HT1080 (cell line): Measurements from ENCODE around the gene IGSF8. TPM values are rescaled to one million over a fixed set of nuclear protein-coding genes. Genes with fewer than 3 reads are reported as not detected.
A peak's percentile ranks its signal among the peaks of the same experiment; 100 is the strongest.

Source experiments
- DNase-seq: peaks from one replicate; pipeline ENCODE4 v3.0.0-alpha.2; 2015; ENCODE audit warnings: low read depth
- total RNA-seq: library from RNA; depleted of rRNA; stranded (reverse); fragments of >200 nt; shearing (Covaris generic); gene quantifications from 2 replicates; pipeline ENCODE4 v1.2.3, GENCODE V29; 2014

IGSF8 gene
- total RNA-seq, 1 experiment from 2014 or later: 18.0 TPM

DNA sequence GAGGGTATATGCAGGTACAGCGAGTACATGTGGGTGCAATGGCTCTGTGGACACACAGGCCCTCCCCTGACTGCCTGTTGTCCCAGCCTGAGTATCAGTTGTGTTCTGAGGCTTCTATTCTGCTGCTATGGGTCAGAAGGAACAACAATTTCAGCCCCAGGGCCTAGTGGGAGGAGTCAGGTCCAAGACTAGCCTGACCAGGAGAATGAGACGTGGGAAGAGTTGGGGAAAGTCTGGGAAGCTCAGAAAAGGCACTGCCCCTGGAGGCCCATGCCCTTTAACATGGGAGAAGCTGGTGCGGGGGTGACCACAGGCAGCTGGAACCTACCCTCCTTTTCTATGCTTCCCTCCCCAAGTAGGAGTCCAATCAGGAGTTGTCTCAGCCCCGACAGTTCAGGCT is 7.7 kb downstream of the IGSF8 start:
- no peak for DNase-seq

DNA sequence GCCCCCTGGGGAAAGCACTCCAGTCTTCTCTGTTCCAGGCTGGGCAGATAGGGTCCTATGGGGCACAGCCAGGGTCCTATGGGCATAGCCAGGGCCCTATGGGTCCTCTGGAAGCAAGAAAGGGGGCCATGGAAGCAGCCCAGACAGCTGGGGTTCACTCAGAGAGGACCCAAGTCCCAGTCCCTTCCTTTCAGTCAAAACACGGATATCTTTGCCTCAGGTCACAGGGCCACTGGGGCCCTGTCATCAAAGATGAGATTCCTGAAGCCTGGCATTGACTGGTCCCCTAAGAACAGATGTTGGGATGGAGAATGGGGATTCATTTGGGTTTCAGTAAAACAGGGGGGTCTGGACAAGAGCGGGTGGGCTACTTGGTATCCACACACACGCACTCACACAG is 8.5 kb downstream of the IGSF8 start:
- DNase-seq: no peak

DNA sequence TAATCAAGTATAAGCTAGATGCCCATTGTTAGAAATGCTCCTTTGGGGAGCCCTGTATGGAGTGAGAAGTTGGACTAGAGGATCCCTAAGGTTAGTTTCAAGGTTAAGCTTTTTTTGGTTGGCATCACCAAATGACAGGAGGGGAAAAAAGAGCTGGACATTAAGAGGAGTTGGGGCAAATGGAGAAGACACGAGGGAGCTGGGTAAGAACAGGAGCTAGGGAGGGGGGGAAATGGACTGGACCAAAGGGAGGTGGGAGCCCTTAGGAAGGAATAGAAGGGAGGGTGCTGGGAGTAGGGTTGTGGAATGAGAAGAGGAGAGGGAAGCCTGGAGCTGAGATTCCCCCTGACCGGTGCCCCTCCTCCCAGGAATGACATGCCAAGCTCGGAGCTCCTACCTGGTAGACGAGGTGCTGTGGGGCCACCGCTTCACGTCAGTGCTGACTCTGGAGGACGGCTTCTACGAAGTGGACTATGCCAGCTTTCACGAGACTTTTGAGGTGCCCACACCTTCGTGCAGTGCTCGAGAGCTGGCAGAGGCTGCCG is 11.2 kb downstream of the IGSF8 start:
- no peak for DNase-seq

DNA sequence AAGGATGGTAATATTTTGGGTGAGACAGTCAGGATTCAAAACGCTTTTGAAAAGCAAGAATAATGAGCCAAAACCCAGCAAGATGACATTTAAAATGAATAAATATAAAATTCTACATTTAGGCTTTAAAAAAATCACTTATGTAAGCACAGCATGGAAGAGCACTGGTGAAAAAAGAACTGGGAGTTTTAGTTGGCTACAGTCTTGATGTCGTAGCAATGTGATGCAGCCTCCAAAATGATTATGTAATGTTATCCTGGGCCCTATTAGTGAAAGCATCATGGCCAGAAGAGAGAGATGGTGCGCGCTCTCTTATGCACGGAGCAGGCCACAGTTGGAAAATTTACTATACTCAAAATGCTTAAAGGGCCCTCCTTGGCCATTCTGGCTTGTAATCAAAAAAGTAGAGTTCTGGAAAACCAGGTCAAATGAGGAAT is 11.9 kb downstream of the IGSF8 start:
- no peak for DNase-seq

DNA sequence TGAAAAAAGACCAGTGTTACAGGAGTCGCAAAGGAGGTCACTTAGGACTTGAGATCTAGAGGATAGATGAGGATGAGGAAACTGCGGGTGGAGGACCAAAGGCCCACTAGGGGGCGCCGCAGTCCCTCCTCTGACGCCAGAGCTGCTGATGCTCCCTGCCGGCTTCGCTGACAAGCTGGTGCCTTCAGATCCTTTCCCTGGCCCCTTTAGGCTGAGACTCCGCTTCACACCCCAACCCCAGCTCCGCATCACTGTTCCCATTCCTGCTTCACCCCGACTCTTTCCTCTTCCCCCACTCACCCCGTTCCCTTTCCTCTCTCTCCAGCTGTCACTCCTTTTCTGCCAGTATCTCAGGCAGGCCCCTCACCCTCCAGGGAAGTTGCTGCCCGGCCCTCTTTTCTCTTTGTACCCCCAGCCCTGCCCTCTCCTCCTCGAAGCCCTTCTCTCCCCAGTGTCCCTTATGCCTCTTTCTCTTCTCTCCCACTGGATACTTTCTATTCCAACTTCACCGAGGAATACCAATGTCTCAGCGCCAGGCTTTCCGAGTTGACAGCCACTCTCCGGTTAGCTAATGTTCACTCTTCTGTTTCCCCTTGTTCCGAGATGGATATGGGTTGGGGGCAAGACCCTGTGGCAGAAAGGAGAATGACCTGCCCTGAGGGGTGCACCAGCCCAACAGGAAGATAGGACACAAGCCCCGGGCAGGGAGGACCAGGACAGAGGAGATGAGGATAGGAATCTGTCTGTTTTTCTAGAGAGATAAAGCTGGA is 12.5 kb downstream of the IGSF8 start:
- peak; percentile 70 for DNase-seq

DNA sequence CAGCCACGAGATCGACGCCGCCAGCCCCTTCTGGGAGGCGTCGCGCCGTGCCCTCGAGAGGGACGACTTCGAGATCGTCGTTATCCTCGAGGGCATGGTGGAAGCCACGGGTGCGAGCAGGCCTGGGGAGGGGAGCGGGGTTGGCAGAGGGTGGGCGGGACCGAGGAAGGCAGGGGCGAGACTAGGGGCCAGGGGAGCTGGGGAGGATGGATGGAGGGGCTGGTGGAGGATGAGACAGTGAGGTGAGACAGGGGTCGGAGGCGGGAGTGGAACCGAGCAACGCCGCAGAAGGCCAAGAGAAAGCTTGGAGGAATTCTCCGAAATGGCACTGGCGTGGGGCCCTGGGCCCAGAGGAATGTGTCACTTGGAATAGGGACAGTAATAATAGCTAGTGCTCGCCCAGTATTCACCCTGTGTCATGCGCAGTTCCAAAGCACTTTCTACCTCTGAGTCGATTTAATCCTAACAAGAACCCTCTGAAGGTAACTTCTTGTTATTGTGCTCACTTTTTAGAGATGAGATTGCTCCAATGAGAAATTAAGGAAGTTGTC is 13.6 kb downstream of the IGSF8 start:
- no peak for DNase-seq

DNA sequence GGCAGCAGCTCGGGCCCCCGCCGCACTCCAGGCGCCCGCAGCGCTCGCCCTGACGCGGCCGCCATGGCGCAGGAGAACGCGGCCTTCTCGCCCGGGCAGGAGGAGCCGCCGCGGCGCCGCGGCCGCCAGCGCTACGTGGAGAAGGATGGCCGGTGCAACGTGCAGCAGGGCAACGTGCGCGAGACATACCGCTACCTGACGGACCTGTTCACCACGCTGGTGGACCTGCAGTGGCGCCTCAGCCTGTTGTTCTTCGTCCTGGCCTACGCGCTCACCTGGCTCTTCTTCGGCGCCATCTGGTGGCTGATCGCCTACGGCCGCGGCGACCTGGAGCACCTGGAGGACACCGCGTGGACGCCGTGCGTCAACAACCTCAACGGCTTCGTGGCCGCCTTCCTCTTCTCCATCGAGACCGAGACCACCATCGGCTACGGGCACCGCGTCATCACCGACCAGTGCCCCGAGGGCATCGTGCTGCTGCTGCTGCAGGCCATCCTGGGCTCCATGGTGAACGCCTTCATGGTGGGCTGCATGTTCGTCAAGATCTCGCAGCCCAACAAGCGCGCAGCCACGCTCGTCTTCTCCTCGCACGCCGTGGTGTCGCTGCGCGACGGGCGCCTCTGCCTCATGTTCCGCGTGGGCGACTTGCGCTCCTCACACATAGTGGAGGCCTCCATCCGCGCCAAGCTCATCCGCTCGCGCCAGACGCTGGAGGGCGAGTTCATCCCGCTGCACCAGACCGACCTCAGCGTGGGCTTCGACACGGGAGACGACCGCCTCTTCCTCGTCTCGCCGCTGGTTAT is 14.2 kb downstream of the IGSF8 start:
- DNase-seq: no peak

DNA sequence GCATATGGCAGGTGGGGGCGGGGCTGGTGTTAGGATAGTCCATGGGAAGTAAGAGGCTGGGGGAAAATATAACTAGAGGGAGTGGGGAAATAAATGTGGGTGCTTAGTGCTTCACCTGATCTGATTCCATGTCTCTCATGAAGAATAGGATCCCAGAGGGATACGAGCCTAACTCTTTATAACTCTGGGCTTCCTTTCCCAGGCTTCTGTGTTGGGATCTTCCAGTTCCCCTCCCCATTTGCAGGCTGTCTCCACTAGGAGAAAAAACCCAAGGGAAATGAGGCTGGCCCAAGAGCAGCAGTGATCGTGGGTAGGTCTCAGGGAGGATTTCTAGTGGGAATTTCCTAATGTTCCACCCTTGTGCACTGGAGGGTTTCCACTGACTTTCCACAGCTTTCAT is 15.5 kb downstream of the IGSF8 start:
- DNase-seq: no peak

DNA sequence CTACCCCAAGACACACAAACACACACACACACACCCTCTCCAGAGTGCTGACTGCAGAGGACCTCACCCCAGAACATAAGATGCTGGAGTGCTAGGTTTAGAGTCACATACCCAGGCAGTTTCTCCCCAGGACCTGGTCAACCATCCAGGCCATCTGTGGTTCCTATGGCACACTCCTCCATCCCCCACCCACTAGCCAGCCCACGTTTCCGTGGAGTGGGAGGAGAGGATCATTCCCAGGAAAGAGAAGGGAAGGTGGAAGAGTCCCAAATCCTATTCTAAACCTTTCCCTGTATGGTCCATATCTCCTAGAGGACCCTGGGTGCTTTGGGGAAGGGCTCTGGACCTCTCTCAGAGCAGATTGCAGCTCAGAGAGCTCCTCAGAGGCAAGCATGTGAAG is 15.9 kb downstream of the IGSF8 start:
- DNase-seq: no peak

DNA sequence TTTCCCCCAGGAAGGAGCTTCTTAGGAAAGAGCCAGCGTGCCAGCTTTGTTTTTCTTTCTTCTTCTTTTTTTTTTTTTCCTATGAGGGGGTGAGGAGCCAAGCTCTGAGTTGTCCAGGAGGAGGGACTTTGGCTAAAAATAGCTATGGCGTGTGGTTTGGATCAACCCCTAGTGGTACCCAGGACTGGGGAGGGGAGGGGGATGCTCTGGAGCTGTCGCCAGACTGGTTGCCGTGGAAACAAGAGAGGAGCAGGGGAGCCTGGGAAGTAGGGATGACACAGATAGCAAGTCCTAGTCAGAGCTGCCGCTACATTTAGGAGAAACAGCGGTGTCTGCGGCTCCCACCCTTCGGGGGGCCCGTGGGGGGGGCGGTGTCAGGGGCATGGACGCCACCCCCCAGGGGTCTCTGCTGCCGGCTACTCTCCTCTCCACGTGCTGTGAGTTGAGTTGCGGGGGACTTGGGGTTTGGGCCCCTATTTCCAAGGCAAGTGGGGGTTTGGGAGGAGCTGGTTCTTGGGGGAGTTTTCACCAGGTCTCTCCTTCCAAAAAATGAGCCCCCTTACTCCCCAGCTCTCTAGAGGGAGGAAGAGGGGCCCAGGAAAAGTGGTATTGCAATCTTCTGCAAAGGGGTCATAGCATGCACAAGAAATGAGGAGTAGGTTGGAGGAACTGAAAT is 17.0 kb downstream of the IGSF8 start, which contains the start of gene KCNJ9:
KCNJ9 (plus strand) TSS at position 278 of the 676 bp plus-strand sequence. CDS start 2,493 bp downstream, outside the sequence.
- peak; percentile 9 for DNase-seq

DNA sequence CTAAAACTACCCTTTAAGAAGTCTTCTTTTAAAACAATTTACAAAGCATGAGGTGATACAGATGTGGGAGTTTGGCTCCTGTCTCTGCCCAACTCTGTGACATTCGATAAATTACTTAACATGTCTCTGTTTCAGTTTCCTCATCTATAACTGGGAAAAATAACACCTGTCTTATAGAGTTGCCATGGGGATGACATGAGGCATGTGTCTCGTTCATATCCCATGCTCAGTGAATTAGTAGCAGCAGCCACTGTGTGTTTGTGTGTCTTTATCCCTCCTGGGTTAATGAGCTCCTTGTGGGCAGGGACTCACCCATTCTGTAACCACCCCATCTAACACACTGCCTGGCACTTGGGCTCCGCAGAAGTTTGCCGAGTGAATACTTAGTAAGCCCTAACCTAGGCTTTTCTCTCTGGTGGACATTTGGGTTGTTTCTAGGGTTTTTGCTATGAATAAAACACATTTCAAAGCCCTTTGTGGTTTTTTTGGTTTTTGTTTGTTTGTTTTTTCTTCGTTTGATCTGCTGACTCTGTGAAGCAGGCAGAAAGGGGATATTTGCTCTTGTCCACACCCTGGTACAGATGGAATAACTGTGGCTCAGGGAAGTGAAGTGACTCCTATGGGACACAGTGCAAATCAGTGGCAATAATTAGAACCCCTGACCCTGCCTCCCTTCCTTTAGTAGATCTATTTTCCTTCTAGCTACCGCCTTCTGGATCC is 17.9 kb downstream of the IGSF8 start:
- DNase-seq: no peak

DNA sequence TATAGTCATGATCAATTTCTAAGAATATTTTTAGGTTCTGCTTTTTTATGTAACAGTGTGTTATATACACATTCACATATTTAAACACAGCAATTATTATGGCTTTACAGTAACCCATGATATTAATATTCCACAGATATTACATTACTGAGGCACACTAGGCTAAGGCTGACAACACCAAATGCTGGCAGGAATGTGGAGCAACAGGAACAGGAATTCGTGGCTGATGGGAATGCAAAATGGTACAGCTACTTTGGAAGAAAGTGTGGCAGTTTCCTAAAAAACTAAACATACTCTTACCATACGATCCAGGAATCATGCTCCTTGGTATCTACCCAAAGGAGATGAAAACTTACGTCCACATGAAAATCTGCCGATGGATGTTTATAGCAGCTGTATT is 19.0 kb downstream of the IGSF8 start:
- DNase-seq: no peak

DNA sequence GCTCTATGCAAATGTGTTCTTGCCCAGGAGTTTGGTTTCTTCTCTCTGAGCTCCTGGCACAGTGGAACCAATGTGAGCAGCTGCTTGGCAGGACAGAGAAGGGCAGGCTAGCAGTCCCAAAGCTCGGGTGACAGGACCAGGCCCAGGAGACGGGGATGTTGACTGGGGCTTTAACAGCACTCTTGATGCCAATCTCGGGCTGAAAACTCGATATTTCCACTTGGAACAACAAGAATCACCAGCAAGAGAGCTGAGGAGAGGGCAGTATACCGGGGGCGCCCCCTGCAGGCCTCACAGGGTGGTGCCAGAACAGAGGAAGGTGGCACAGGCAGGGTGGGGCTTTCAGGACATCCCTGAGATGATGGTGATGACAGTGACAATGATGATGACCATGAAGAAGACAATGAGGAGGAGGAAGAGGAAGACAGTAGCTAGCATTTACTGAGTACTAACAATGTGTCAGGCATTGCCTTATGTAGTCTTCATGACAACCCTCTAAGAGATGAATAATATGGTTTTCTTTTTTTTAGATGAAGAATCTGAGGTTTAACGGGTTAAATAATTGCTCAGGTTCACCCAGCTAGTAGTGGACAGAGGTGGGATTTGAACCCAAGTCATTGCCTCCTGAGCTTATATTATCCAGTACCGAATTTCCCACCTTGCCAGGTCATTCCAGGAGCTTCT is 19.8 kb downstream of the IGSF8 start:
- DNase-seq: peak; percentile 40

DNA sequence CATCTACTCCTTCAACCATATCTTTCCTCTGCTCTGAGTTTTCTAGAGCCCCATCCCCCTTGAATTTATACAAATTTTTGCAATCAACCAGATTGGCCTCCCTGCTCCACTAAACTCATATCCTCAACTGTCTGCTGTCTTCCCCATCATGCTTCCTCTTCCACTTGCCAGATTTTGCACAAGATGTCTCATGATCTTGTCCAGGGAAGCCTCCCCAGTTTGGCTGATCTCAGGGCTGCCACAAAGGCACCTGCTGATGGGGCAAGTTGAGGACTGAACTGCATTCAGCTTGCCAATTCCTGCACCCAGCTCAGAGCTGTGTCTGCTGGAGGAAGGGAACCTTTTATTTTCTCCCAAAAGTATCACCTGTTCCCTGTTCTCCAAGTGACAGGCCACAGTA is 20.9 kb downstream of the IGSF8 start:
- DNase-seq: no peak

DNA sequence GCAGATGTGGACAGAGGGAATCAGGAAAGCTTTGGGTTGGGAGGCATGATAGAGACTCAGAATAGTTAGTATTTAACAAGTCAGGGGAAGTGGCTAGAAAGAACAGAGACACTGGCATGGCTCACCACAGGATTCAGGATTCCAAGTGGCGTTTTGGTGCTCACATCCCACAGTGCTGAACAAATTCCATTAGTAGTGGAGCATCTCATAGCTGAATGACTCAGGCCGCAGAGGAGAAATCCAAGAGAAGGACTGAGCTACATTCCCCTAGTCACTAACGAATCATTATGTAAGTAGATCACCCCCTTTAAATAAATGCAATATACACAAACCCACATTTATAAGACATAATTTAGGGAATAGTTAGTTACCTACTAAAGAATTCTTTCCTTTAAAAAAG is 22.1 kb downstream of the IGSF8 start:
- no peak for DNase-seq

DNA sequence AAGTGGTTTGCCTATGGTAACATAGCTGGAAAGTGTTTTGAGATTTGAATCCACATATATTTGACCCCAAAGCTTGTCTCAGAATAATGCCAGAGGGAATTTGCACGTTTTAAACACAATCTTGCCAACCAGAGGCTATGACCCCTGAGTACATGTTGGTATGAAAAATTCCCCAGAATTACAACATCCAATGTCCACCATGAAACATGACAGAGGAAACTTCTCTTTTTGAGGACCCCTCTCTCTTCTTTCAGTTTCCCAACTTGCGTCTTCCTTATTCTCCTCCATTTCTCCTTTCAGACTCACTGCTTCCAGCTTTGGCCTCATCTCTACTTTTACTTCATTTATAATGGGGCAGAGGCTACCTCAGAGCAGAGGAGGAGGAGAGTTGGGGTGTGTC is 22.6 kb downstream of the IGSF8 start:
- DNase-seq: no peak

DNA sequence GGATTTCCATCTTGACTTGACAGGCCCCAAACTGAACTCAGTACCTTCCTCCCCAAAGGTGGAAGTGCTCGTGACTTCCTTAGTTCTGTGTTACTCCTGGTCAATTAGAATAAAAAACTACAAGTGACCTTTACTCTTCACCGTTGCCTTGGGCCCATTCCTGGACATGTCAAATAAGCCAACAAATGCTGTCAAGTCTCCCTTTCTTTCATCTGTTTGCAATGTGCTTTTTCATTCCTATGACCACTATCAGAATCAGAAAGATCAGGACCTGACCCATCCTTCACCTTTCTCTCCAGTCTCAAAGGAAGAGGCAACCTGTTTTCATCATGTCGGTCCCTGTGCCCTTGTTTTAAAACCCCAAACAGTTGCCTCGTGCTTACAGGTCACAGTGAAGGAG is 23.6 kb downstream of the IGSF8 start:
- DNase-seq: no peak

DNA sequence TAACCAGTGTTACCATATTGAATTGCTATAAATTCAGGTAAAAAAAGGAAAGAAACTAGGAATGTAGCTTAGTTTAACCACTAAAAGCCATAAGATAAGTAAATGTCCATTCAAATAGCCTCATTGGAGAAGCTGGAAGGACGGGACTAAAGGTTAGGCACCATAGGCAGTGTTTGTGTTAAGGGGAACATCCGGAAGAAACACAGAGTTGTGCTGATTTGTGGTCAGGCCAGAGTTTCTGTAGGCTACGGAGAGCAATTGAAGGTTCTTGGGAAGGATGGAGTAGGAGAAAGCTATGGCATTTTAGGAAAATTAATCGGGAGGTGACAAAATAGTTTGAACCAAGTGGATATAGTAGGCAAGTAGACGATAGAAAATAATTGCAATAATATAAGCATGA is 27.1 kb downstream of the IGSF8 start:
- no peak for DNase-seq

DNA sequence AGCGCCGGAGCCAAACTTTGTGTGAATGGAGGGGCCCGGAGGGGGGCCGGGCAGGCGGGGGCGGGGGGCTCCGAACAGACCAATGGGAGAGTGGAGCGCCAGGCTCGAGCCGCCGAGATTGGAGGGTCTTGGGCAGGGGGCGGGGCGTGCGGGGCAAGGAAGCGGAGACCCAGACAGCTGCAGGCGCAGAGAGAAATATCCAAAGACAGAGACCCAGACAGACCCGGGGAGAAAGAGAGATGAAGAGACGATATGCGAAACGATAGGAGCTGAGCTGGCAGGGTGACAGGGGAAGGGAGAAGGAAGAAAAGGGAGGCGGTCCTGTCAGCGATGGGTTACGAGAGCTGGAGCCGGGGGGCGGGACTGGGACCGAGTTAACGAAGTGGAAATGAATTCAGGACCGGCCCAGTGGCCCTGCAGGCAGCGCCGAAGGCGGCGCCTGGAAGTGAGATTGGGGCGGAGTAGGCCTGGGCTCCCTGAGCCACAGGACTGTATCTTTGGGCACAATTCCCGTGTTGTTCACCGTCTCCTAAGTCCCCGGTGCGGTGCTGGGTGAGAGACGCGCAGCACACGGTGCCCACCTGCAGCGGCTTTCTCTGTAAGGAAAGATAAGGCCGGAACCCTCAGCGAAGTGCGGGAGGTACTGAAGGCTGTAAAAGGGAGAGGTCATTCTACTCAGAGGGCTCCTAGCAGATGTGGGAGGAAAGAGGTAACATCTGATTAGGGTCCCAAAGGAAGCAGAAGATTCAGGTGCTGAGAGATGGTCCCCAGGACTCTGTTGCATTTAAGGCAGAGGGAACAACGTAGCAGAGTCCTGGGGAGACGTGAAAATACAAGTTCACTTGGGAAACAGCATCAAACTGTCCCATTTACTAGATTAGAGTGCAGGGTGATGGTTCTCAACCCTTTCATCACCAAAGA is 27.9 kb downstream of the IGSF8 start:
- DNase-seq: no peak
